ENCODE measurements around the gene SLBP.
"Not testable (repeated sequence)": the region's sequence is repeated elsewhere in the genome, so short reads cannot be mapped to it uniquely, and the experiment has no call there.

SLBP gene

GRCh38 chr4:1715002-1715758 lies 3.1 kb upstream of the SLBP start:
- in situ Hi-C loops (cut with HindIII; ENCODE audit: low sequenced_read_pairs) = no loop called here

GRCh38 chr4:1714303-1715001 lies 2.3 kb upstream of the SLBP start:
- in situ Hi-C loops (cut with HindIII; ENCODE audit: low sequenced_read_pairs) = no loop called here

- in situ Hi-C loops (cut with HindIII; ENCODE audit: low sequenced_read_pairs) = no loop called here
Measured at GRCh38 chr4:1713003-1713851, 1.1 kb upstream of the SLBP start.

GRCh38 chr4:1711571-1712215 lies 426 bp downstream of the SLBP start:
- in situ Hi-C loops (cut with HindIII; ENCODE audit: low sequenced_read_pairs) = no loop called here

- in situ Hi-C loops (cut with HindIII; ENCODE audit: low sequenced_read_pairs) = no loop called here
Measured at GRCh38 chr4:1711055-1711570, 1.0 kb downstream of the SLBP start.

- in situ Hi-C loops (cut with HindIII; ENCODE audit: low sequenced_read_pairs) = no loop called here
Measured at GRCh38 chr4:1708581-1708980, 3.5 kb downstream of the SLBP start.

- in situ Hi-C loops (cut with HindIII; ENCODE audit: low sequenced_read_pairs) = no loop called here
Measured at GRCh38 chr4:1706358-1706757, 5.8 kb downstream of the SLBP start.

- in situ Hi-C loops (cut with HindIII; ENCODE audit: low sequenced_read_pairs) = no loop called here
Measured at GRCh38 chr4:1705732-1706131, 6.4 kb downstream of the SLBP start.

GRCh38 chr4:1703867-1704266 lies 8.3 kb downstream of the SLBP start:
- in situ Hi-C loops (cut with HindIII; ENCODE audit: low sequenced_read_pairs) = no loop called here

- in situ Hi-C loops (cut with HindIII; ENCODE audit: low sequenced_read_pairs) = not testable (repeated sequence)
Measured at GRCh38 chr4:1701671-1702070, 10.4 kb downstream of the SLBP start.

- in situ Hi-C loops (cut with HindIII; ENCODE audit: low sequenced_read_pairs) = no loop called here
Measured at GRCh38 chr4:1695913-1696312, 16.2 kb downstream of the SLBP start.

- in situ Hi-C loops (cut with HindIII; ENCODE audit: low sequenced_read_pairs) = no loop called here
Measured at GRCh38 chr4:1693131-1693896, 18.8 kb downstream of the SLBP start.

- in situ Hi-C loops (cut with HindIII; ENCODE audit: low sequenced_read_pairs) = no loop called here
Measured at GRCh38 chr4:1691737-1692373, 20.3 kb downstream of the SLBP start.

- in situ Hi-C loops (cut with HindIII; ENCODE audit: low sequenced_read_pairs) = no loop called here
Measured at GRCh38 chr4:1690698-1691097, 21.4 kb downstream of the SLBP start.

- in situ Hi-C loops (cut with HindIII; ENCODE audit: low sequenced_read_pairs) = no loop called here
Measured at GRCh38 chr4:1686440-1687036, 25.6 kb downstream of the SLBP start.

- in situ Hi-C loops (cut with HindIII; ENCODE audit: low sequenced_read_pairs) = no loop called here
Measured at GRCh38 chr4:1685235-1686150, 26.6 kb downstream of the SLBP start.

- in situ Hi-C loops (cut with HindIII; ENCODE audit: low sequenced_read_pairs) = no loop called here
Measured at GRCh38 chr4:1684506-1685234, 27.4 kb downstream of the SLBP start.
